SK-MEL-5 (cell line): ENCODE data around the gene PECR. TPM values are rescaled to one million over a fixed set of nuclear protein-coding genes. Genes with fewer than 3 reads are reported as not detected.

Experiments
- DNase-seq: peaks from one replicate; pipeline ENCODE4 v3.0.0-alpha.2; 2016; ENCODE audit warnings: low read depth, low spot score
- in situ Hi-C: cut with HindIII; loops from 2 replicates; pipeline ENCODE4 v1.10.0; 2016; ENCODE audit warnings: low sequenced_read_pairs, high pct_unique_total_duplicates, low pct_unique_long_range_greater_than_20kb
- total RNA-seq: library from RNA; depleted of rRNA; stranded (reverse); fragments of >200 nt; shearing (Covaris generic); gene quantifications from 2 replicates; pipeline ENCODE4 v1.2.3, GENCODE V29; 2014

The PECR gene
- total RNA-seq, 1 experiment from 2014 or later = 33.1 TPM

DNA sequence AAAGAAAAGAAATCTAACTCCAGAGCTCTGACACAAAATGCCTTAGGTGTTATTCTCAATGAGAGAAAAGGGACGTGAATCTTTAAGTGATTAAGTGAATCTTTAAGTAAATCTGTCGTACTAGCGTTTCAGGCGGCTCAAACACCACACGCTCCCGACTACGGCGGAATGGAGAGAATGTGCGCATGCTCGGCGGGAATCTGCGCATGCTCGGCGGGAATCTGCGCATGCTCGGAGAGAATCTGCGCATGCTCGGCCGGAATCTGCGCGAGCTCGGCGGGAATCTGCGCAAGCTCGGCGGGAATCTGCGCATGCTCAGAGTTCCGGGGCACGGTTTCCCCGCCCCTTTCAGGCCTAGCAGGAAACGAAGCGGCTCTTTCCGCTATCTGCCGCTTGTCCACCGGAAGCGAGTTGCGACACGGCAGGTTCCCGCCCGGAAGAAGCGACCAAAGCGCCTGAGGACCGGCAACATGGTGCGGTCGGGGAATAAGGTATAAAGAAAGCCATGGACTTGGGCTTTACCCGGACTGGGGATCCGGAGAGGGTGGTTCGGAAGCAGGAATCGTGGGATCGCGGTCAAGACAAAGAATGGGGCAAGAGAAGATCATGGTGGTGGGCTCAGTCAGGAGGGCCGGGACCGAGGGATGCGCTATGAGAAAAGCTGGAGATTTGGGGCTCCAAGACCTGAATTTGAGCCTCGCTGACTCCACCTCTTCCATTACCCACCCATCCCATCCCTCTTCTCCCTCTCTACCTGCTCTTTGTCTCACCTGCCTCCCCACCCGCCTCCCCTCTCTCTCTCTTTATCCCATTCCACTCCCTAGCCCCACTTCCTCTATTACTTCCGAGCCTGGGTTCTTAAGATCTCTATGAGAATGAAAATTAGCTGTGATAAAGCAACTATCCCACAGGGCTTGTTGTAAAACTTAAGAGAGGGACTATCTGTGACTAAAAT, 27.6 kb upstream of the PECR start, which contains the start of gene XRCC5:
XRCC5 (plus strand) TSS at position 382 of the 955 bp plus-strand sequence; CDS start at position 471, 89 bp downstream.
- in situ Hi-C loops = no loop called here
- DNase-seq = peak; percentile 96

DNA sequence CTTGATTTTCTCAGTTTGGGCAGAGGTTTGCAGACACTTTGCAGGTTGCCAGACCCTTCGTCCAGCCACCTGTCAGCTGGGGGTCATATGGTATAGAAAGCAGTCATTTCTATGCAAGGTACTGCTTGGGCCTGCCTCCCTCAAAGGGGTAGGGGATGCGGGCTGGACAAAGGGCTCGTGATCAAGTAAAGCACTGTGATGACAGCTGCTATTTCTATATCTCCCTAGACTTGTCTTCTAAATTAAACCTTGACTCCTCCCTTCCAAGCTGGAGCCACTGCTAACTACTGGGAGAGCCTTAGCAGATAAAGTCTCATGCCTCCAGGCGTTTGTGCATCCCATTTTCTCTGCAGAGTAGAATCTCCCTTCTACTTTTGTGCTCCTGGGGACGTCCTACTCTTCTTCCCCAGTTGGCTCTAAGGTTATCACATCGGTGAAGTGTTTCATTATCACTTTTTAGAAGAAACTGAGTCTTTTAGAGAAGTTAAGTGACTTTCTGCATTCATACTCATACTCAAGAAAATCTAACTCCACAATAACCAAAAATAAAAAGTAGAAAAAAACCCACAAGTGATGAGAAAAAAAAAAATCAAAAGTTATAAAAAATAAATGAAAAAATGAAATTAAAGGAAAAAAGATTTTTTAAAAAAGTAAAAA, 26.8 kb upstream of the PECR start:
- DNase-seq = peak; percentile 60
- in situ Hi-C loops = no loop called here

- DNase-seq = peak; percentile 49
- in situ Hi-C loops = no loop called here
These were observed 26.2 kb upstream of the PECR start for GRCh38 chr2:216107760-216108159.

DNA sequence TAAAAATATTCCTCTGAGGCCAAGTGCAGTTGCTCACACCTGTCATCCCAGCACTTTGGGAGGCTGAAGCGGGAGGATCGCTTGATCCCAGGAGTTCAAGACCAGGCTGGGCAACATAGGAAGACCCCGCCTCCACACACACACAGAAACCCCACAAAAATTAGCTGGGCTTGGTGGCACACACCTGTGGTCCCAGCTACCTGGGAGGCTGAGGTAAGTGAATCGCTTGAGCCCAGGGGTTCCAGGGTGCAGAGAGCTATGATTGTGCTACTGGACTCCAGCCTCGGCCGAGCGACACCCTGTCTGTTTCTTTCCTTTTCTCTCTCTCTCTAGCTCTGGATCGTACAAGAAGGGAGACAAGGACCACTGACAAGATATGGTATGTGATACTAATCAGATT, 25.7 kb upstream of the PECR start:
- in situ Hi-C loops = no loop called here
- no peak for DNase-seq

DNA sequence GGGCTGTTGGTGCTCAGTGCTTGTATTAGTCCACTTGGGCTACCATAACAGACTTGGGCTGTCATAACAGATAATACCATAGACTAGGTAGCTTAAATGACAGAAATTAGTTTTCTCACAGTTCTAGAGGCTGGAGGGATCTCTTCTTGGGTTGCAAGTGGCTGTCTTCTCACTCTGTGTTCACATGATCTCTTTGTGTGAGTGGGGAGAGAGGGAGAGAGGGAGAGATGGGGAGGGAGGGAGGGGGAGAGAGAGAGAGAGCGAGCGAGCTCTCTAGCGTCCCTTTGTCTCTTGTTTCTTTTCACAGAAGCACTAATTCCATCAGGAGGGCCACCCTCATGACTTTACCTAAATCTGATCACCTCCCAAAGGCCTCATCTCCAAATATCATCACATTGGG, 23.1 kb upstream of the PECR start:
- in situ Hi-C loops = no loop called here
- DNase-seq = no peak

DNA sequence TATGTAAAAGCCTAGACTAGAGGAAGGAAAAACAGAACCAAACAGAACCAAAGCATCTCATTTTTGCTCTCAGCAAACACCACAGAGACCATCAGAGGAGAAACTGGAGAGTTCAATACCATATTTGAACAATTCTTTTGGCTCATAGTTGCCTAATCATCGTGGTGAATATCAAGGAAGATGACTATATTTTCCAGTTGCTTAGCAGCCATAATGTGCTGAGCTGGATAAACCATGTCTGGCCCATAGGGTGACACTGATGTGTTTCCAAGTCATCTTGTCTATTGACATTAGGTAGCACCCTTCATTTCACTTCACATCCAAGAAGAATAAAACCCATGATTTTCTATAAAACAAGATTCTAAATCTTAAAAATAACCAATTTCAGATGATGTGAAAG, 21.6 kb upstream of the PECR start:
- in situ Hi-C loops = no loop called here
- no peak for DNase-seq

GRCh38 chr2:216101109-216101508, 19.5 kb upstream of the PECR start:
- DNase-seq = no peak
- in situ Hi-C loops = no loop called here

DNA sequence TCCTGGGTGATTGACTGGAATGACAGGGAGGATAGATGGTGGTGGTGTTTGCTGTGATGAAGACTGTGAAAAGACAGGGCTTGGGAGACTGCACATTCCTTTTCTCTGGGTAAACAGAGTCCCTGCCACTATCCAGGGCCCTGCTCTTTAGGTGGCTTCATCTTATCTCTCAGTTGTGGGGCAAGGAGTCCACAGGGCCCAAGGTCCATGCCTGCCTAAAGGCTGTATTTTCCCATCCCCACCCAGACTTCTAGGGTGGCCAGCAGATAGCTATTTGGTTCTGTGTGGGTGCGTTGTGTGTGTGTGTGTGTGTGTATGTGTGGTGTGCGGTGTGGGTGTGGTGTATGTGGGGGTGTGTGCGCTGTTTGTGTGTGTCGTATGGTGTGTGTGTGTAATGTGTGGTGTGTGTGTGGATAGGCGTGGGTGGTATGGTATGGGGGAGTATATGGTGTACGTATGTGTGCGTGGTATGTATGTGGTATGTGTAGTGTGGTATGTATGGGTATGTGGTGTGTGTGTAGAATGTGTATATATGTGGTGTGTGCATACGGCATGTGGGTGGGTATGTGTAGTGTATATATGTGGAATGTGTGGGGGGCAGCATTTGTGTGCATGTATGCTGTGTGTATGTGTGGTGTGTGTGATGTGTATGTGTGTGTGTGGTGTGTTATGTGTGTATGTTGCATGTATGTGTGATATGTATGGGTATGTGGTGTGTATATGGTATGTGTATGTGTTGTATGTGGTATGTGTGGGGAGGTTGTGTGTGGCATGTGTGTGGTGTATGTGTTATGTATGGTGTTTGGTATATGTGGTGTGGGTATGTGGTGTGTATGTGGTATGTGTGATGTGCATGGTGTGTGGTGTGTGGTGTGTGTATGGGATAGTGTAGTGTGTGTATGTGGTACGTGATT, 17.1 kb upstream of the PECR start:
- in situ Hi-C loops = no loop called here
- no peak for DNase-seq

- in situ Hi-C loops = no loop called here
- DNase-seq = no peak
These were observed 13.1 kb upstream of the PECR start for GRCh38 chr2:216094701-216095100.

- in situ Hi-C loops = no loop called here
These were observed 11.0 kb upstream of the PECR start for GRCh38 chr2:216092646-216093045.

GRCh38 chr2:216090369-216090786, 8.8 kb upstream of the PECR start:
- in situ Hi-C loops = no loop called here
- DNase-seq = no peak

More at GRCh38 chr2:216092646-216093045, 11.0 kb upstream of the PECR start:
- no peak for DNase-seq

GRCh38 chr2:216086207-216086893, 4.7 kb upstream of the PECR start:
- in situ Hi-C loops = no loop called here
- no peak for DNase-seq

DNA sequence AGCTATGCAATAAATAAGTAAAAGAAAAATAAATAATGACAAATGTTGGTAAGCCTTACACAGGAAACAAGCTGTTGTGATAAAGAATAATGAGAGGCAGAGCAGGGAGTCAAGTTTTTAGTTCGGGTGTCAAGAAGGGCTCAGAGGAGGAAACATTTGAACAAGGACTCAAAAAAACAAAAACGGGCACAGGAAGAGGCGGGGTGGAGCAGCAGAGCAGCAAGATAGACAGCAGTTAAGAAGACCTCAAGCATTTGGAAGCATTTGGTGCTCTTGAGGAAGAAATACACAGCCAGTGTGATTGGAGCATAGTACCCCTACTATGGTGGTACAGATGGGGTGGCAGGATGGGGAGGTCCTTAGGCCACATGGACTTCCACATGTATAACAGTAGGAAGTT, 2.9 kb upstream of the PECR start:
- no peak for DNase-seq
- in situ Hi-C loops = no loop called here

GRCh38 chr2:216083464-216084281, 2.1 kb upstream of the PECR start:
- peak; percentile 16 for DNase-seq
- in situ Hi-C loops = no loop called here

- in situ Hi-C loops = no loop called here
- DNase-seq = no peak
These were observed 1.2 kb upstream of the PECR start for GRCh38 chr2:216082805-216083204.

- in situ Hi-C loops = no loop called here
These were observed 605 bp upstream of the PECR start for GRCh38 chr2:216082117-216082711.

More at GRCh38 chr2:216082117-216082711, 605 bp upstream of the PECR start:
- no peak for DNase-seq
